Esophagus squamous epithelium (tissue), 5 donors: ENCODE measurements around the gene CACNB1. TPM values are rescaled to one million over a fixed set of nuclear protein-coding genes. Genes with fewer than 3 reads are reported as not detected.

Experiments
- DNase-seq: peaks from one replicate; lab custom pipeline; 2025; lab: John Stamatoyannopoulos, UW
- H3K27ac ChIP-seq, 4 donors: fragments of 200-600 bp; sonication (generic); one replicate each; pipeline ENCODE4 v1.5.1; 2016 to 2019; ENCODE audit warnings: mild to moderate bottlenecking in 1 of 4
- H3K27me3 ChIP-seq, 4 donors: fragments of 200-600 bp; sonication (generic); 1 replicate in 3 of 4; 2 replicates in 1 of 4; pipeline versions ENCODE4 v1.5.1 to v1.6.0; 2017 to 2021; ENCODE audit warnings: antibody characterized with exemption in 1 of 4
- H3K36me3 ChIP-seq, 3 donors: fragments of 200-600 bp; sonication (generic); one replicate each; pipeline ENCODE4 v1.5.1; 2016 to 2019
- H3K4me1 ChIP-seq, 3 donors: fragments of 200-600 bp; sonication (generic); one replicate each; pipeline ENCODE4 v1.5.1; 2017 to 2019
- H3K4me3 ChIP-seq, 4 donors: fragments of 200-600 bp; sonication (generic); 1 replicate in 3 of 4; 2 replicates in 1 of 4; pipeline ENCODE4 v1.5.1; 2016 to 2019; ENCODE audit warnings: mild to moderate bottlenecking in 2 of 4, moderate library complexity in 1 of 4
- H3K9me3 ChIP-seq, 3 donors: fragments of 200-600 bp; sonication (generic); one replicate each; pipeline ENCODE4 v1.5.1; 2016 to 2019
- CTCF ChIP-seq, 6 experiments: fragments of 450-650 bp in 4 of 6; fragments of 200-600 bp in 2 of 6; sonication (generic) in 2 of 6; IDR thresholded peaks; one replicate each; pipeline ENCODE4 v1.5.1; 2016 to 2019; ENCODE audit warnings: antibody characterized with exemption in 6 of 6, mild to moderate bottlenecking in 4 of 6, moderate library complexity in 4 of 6
- POLR2A ChIP-seq, 4 donors: fragments of 450-650 bp; IDR thresholded peaks; one replicate each; pipeline ENCODE4 v1.6.1; 2017; ENCODE audit warnings: antibody characterized with exemption in 4 of 4, mild to moderate bottlenecking in 4 of 4, moderate library complexity in 3 of 4
- WGBS, 2 donors: methylation state at CpG; one replicate each; pipeline ENCODE4 v1.1.5; 2018; 5-methylcytosine and 5-hydroxymethylcytosine counted together
- intact Hi-C: fragments of 100-400 bp; cut with DNase I; formaldehyde crosslinking; loops from one replicate; pipeline ENCODE4 v1.15.0; 2022
- total RNA-seq, 4 donors: library from RNA; depleted of rRNA; stranded (reverse); fragments of >200 nt; gene quantifications; one replicate each; pipeline ENCODE4 v1.1.0, GENCODE V29; 2016
- donor health status: DM: yes; HTN: yes; CAD: no.

The CACNB1 gene
- 1 to 10 TPM in 2 of 4 donors, under 1 TPM in 2; 0.53 to 3.6 (median 0.99) TPM for total RNA-seq

DNA sequence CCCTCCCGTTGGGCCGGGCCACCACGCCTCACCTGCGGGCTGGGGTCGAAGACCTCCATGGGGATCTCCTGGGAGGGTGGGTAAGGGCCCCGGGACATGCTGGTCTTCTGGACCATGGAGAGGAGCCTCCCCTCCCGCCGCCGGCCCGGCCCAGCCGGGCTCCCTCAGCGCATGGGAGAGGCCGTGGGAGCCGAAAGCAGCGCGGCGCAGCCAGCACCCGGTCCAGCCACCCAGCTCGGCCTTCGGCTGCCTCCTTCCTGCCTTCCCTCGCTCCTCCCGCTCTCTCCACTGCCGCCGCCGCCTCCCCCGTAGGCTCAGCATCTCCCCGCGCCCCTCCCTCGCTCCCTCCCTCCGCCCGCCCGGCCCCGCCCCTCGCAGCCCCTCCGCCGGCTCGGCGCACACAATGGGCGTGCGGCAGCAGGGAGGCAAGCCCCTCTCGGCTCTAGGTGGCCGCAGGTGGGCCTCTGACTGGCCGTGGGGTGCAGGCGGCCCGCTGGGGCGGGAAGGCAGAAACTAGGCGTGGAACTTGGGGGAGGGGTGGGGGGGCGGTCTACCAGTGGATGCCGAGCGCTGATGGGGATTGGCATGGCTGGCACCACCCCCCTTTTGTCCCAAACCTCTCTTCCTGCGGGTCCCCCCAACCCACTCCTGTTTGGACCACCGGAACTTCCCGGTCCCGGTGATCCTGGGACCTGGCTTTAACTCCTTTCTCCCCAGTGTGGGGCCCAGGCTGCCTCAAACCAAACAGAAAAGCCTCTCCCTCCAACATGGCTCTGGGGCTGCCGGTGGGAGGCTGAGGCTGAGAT, at the start of gene CACNB1:
Gene CACNB1 (minus strand): TSS at position 290 of the 806 bp plus-strand sequence. CDS start 174 bp downstream, at position 116.
- Histone ChIP-seq H3K4me1 (peaks cover 39 to 79% (median 52%) of the 10 kb centered on the region in 3 donors), H3K9me3 (no peaks in the 10 kb centered on the region), H3K4me3 (peak within 1 kb of the TSS; percentile 50 to 84 (median 74)), H3K27me3 (no peaks in the 10 kb centered on the region), H3K36me3 (peaks cover 6 to 28% (median 9%) of the 10 kb centered on the region in 3 donors), H3K27ac (peak within 1 kb of the TSS; percentile 74 to 97 (median 88))
- TF ChIP-seq CTCF (IDR thresholded peaks at IDR 0.05) (no peak), POLR2A (IDR thresholded peaks at IDR 0.05) (peak in 2 of 4 donors; percentile 25 to 51)
- intact Hi-C loops: no loop called here
- no peak for DNase-seq
- WGBS, 2 donors: 4 to 6% methylated on average over 3 to 10 of the region's 55 CpGs

GRCh38 chr17:39246274-39246673, 48.8 kb upstream of the CACNB1 start:
- Histone ChIP-seq H3K4me3 (no peak overlapping the region), H3K27ac (no peak overlapping the region), H3K27me3 (peaks cover 0 to 20% (median 0%) of the 10 kb centered on the region in 4 donors), H3K4me1 (peaks cover 0 to 15% (median 0%) of the 10 kb centered on the region in 3 donors), H3K36me3 (no peaks in the 10 kb centered on the region), H3K9me3 (no peaks in the 10 kb centered on the region)
- intact Hi-C loops: no loop called here
- no peak for DNase-seq
- 35 to 61% methylated on average over 3 of the region's 3 CpGs for WGBS, 2 donors
- TF ChIP-seq CTCF (IDR thresholded peaks at IDR 0.05) (no peak), POLR2A (IDR thresholded peaks at IDR 0.05) (no peak)

- intact Hi-C loops: no loop called here
- no peaks in the 10 kb centered on the region for H3K36me3 ChIP-seq
- peaks cover 0 to 23% (median 0%) of the 10 kb centered on the region in 4 donors for H3K27me3 ChIP-seq
- H3K4me3 ChIP-seq: no peak overlapping the region
- H3K27ac ChIP-seq: no peak overlapping the region
- WGBS, 2 donors: 42 to 59% methylated on average over 3 to 6 of the region's 6 CpGs
- H3K9me3 ChIP-seq: no peaks in the 10 kb centered on the region
- peaks cover 0 to 15% (median 0%) of the 10 kb centered on the region in 3 donors for H3K4me1 ChIP-seq
- peak; percentile 24 for DNase-seq
- TF ChIP-seq CTCF (IDR thresholded peaks at IDR 0.05) (peak; percentile 89 to 96 (median 92)), POLR2A (IDR thresholded peaks at IDR 0.05) (no peak)
These were observed 47.4 kb upstream of the CACNB1 start for GRCh38 chr17:39244600-39245570.

DNA sequence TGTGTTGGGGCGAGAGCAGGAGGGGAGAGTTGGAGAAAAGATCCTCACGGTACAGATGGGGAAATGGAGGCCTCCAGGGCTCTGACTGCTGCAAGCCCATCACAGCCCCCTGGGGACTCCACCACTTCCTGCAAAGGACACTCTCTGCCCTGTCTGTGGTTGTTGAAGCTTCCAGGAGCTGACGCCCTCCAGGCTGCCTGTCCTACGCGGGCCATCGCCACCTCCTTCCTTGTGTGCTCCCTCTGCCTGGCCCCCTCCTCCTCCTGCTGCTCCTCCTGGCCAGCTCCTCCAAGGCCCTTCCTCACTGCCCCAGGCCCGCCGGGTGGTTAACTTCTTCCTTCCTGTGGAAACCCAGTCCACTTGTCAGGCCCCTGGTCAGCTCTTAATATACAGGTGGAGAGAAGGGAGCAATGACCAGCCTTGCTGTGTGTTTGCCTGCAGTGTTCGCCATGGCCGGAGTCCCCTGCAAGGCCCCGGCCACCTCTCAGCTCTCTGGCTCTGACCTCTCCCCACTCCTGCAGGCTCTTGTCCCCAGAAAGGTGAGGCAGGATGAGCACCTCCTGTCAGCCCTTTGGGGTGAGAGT, 46.6 kb upstream of the CACNB1 start:
- 20 to 21% methylated on average over 5 to 6 of the region's 11 CpGs for WGBS, 2 donors
- intact Hi-C loops: no loop called here
- Histone ChIP-seq H3K4me3 (no peak overlapping the region), H3K36me3 (no peaks in the 10 kb centered on the region), H3K27me3 (peaks cover 0 to 30% (median 0%) of the 10 kb centered on the region in 4 donors), H3K27ac (no peak overlapping the region), H3K9me3 (no peaks in the 10 kb centered on the region), H3K4me1 (peaks cover 0 to 15% (median 0%) of the 10 kb centered on the region in 3 donors)
- DNase-seq: no peak
- no peak for TF ChIP-seq CTCF (IDR thresholded peaks at IDR 0.05)
- no peak for TF ChIP-seq POLR2A (IDR thresholded peaks at IDR 0.05)
